T-helper 2 cell treated with Interferon-gamma antibody and Interleukin-4, amounts not matched to agents 5 μg/mL and 100 μg/mL, for 36 hours (primary cell): ENCODE results near the gene LINGO3.

Experiments used
- DNase-seq: peaks from one replicate; pipeline ENCODE4 v3.0.0; 2021; ENCODE audit warnings: low spot score
- H3K27ac Mint-ChIP-seq: one replicate; pipeline ENCODE4 v1.8.0; 2021; ENCODE audit warnings: mild to moderate bottlenecking, mixed read lengths
- H3K27me3 Mint-ChIP-seq: one replicate; pipeline ENCODE4 v1.8.0; 2021; ENCODE audit warnings: low read depth, mixed read lengths
- H3K36me3 Mint-ChIP-seq: one replicate; pipeline ENCODE4 v1.8.0; 2021; ENCODE audit warnings: low read depth, mixed read lengths
- H3K4me1 Mint-ChIP-seq: one replicate; pipeline ENCODE4 v1.8.0; 2021; ENCODE audit warnings: low read depth, mixed read lengths
- H3K4me3 Mint-ChIP-seq: one replicate; pipeline ENCODE4 v1.8.0; 2022; ENCODE audit warnings: mild to moderate bottlenecking, moderate library complexity, mixed read lengths
- H3K9me3 Mint-ChIP-seq: one replicate; pipeline ENCODE4 v1.8.0; 2021; ENCODE audit warnings: mixed read lengths

The LINGO3 gene

DNA sequence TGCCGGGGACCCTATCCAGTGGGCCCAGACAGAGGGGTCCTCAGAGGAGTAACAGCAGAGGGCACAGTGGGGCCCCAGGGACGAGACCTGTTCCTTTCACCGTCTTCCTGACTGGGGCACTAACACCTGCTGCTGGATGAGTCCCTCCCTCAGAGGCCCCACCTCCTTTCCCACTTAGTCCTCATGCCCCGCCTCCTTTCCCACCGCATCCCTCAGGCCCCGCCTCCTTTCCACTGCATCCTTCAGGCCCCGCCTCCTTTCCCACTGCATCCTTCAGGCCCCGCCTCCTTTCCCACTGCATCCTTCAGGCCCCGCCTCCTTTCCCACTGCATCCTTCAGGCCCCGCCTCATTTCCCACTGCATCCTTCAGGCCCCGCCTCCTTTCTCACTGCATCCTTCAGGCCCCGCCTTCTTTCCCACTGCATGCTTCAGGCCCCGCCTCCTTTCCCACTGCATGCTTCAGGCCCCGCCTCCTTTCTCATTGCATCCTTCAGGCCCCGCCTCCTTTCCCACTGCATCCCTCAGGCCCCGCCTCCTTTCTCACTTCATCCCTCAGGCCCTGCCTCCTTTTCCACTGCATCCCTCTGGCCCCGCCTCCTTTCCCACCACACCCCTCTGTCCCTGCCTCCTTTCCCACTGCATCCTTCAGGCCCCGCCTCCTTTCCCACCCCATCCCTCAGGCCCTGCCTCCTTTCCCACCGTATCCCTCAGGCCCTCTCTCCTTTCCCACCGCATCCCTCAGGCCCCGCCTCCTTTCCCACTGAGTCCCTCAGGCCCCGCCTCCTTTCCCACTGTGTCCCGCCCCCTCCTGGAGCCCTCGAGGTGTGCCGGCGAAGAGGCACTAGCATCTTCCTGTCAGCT is 27.3 kb upstream of the LINGO3 start:
- Mint-ChIP-seq H3K27ac (peak overlapping the region; percentile 73), H3K4me1 (peaks cover 8% of the 10 kb centered on the region), H3K4me3 (no peak overlapping the region), H3K36me3 (peaks cover 11% of the 10 kb centered on the region), H3K27me3 (no peaks in the 10 kb centered on the region), H3K9me3 (peaks cover 9% of the 10 kb centered on the region)
- no peak for DNase-seq

DNA sequence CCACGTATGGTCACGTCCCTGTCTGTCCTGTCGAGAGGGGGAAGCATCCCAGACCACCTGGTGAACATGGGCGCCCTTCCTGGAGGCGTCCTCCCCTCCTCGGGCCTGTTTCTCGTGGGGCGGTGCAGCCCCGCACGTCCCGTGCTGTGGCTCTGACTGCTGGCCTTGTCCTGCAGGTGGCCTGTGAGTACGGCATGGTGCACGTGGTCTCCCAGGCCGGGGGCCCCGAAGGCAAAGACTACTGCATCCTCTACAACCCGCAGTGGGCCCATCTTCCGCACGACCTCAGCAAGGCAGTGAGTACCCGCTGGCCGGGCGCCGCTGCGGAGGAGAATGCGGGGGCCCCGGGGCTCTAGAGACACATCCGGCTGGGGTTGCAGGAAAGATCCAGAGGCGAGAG is 26.5 kb upstream of the LINGO3 start:
- Mint-ChIP-seq H3K9me3 (peaks cover 9% of the 10 kb centered on the region), H3K27me3 (no peaks in the 10 kb centered on the region), H3K4me3 (no peak overlapping the region), H3K27ac (no peak overlapping the region), H3K4me1 (peaks cover 14% of the 10 kb centered on the region), H3K36me3 (peaks cover 13% of the 10 kb centered on the region)
- no peak for DNase-seq

DNA sequence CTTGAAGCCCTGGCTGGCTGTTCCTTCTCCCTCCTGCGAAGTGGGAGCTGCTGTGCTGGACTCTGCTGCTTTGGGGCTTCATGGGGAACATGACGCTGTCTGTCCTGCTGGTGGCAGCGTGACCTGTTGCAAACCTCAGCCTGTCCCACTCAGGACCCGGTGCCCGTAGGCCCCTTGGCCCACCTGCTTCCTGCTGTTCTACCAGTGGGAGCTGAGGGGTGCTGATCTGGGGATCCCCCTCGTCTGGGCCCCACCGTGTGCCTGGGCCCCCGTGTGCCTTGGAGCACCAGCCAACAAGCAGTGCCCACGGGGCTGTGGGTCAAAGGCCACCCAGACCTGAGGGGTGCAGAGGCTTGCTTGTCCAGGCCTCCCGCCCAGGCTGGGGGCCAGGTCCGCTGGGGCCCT is 25.9 kb upstream of the LINGO3 start:
- DNase-seq = no peak
- Mint-ChIP-seq H3K4me3 (no peak overlapping the region), H3K4me1 (peaks cover 18% of the 10 kb centered on the region), H3K36me3 (peaks cover 16% of the 10 kb centered on the region), H3K27ac (no peak overlapping the region), H3K9me3 (peaks cover 9% of the 10 kb centered on the region), H3K27me3 (no peaks in the 10 kb centered on the region)

DNA sequence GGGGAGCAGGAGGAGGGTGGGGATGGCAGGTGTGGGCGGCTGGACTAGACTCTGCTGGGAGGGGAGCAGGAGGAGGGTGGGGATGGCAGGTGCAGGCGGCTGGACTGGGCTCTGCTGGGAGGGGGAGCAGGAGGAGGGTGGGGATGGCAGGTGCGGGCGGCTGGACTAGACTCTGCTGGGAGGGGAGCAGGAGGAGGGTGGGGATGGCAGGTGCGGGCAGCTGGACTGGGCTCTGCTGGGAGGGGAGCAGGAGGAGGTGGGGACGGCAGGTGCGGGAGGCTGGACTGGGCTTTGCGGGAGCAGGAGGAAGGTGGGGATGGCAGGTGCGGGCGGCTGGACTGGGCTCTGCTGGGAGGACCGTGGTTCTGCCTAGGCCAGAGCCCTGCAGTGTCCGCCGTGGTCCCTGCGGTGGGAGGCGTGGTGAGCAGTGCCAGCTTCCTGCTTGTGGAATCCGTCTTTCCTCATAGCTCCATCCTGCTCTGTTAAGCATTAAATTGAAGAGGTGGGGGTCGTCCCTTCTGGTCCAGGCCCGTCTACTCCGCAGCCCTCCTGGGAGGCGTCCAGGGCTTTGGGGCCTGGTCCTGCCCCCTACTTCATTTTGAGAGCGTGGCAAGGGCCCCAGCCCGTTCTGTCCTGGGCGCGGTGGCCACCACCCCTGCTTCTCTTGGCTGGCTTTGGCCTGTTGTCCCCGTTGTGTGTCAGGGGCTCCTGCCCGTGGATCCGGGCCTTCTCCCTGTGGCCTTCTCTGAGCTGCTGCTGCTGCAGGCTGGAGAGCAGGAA is 25.3 kb upstream of the LINGO3 start:
- H3K4me3 Mint-ChIP-seq = no peak overlapping the region
- peaks cover 18% of the 10 kb centered on the region for H3K36me3 Mint-ChIP-seq
- peak overlapping the region; percentile 9 for H3K27ac Mint-ChIP-seq
- peaks cover 19% of the 10 kb centered on the region for H3K4me1 Mint-ChIP-seq
- H3K9me3 Mint-ChIP-seq = peaks cover 9% of the 10 kb centered on the region
- DNase-seq = no peak
- no peaks in the 10 kb centered on the region for H3K27me3 Mint-ChIP-seq

DNA sequence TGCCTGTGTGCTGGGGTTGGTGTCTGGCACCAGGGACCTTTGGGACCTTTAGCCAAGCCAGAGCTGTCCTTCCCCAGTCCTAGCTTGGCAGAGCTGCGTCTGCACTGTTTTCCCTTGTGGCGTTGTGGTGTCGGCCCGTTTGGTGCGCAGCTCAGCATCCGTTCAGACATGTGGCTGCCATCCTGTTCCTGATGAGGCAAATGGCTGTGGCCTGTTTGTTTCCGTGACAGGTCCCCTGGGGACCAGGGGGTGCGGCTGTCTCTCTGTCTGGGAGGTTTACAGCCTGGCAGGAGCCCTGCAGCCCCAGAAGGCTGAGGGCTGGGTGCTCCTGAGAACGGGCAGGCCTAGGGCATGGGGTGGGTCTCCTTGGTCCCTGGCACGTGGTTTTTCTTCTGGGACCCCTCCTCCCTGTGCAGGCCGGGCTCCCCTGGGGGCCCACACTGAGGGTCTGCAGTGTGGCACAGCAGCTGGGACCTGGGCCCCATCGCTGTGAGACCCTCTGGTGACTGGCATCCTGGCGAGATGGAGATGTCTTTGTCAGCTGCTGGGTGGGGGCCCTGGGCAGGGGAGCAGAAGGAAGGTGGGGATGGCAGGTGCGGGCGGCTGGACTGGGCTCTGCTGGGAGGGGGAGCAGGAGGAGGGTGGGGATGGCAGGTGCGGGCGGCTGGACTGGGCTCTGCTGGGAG is 24.5 kb upstream of the LINGO3 start:
- no peaks in the 10 kb centered on the region for H3K27me3 Mint-ChIP-seq
- peaks cover 23% of the 10 kb centered on the region for H3K4me1 Mint-ChIP-seq
- peak overlapping the region; percentile 79 for H3K27ac Mint-ChIP-seq
- DNase-seq = no peak
- peaks cover 22% of the 10 kb centered on the region for H3K36me3 Mint-ChIP-seq
- peaks cover 9% of the 10 kb centered on the region for H3K9me3 Mint-ChIP-seq
- H3K4me3 Mint-ChIP-seq = peak overlapping the region; percentile 27

DNA sequence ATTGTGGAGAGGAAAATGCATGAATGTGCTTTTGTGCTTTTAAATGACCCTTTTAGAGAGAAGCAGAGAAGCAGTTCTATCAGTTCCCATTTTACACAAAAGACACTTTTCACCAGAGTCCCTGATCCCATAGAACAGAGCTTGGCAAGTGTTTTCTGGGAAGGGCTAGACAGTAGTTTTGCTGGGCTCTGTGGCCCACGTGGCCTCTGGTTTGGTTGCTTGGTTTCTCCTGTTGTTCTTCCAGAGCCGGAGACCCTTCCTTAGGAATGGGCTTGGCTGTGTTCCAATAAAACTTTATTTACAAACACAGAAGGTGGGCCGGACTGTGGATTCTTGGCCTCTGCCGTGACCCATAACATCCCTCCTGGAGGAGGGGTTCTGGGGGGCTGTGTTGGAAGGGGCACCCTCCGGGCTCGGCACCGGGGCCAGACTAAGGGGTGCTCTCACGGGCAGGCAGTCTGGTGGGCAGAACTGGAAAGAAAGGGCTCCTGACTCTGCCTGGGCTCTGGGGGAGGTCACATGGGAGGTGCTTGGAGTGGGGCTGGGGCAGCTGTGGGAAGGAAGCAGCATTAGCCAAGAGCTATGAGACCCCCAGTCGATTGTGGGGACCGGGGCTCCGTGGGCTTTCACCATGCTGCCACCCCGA is 23.8 kb upstream of the LINGO3 start:
- Mint-ChIP-seq H3K27ac (peak overlapping the region; percentile 79), H3K36me3 (peaks cover 26% of the 10 kb centered on the region), H3K27me3 (no peaks in the 10 kb centered on the region), H3K4me3 (peak overlapping the region; percentile 36), H3K9me3 (peaks cover 9% of the 10 kb centered on the region), H3K4me1 (peaks cover 27% of the 10 kb centered on the region)
- DNase-seq = no peak

DNA sequence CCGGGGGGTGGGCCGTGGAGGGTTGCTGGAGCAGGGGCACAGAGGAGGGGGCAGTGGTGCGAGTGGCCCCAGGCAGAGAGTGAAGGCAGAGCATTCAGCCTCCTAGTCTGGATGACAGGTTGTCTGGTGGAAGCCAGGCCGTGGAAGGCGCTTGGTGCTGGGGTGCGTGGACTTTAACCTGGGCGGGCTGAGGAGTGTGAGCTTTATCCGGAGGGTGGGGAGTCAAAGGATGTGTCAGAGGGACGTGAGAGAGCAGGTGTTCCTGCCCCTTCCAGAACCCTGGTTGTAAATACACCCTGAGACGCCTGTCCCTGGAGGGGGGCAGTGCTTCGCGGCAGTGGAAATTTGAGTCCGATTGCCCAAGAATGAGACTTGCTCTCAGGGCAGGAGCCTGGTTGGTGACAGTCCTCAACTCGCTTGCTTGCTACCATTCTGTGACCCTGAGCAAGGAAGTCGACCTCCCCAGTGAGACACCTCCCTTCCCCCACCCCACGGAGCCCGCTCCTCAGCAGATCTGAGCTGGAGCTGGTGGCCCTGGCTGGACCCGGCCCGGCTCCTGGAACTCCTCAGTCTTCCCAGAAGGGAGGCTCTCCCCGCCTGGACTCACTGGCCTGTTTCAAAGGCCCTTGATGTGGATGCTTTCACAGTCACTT is 22.8 kb upstream of the LINGO3 start:
- Mint-ChIP-seq H3K27me3 (no peaks in the 10 kb centered on the region), H3K9me3 (peaks cover 2% of the 10 kb centered on the region), H3K27ac (peak overlapping the region; percentile 64), H3K4me3 (peak overlapping the region; percentile 39), H3K36me3 (peaks cover 26% of the 10 kb centered on the region), H3K4me1 (peaks cover 30% of the 10 kb centered on the region)
- DNase-seq = no peak

DNA sequence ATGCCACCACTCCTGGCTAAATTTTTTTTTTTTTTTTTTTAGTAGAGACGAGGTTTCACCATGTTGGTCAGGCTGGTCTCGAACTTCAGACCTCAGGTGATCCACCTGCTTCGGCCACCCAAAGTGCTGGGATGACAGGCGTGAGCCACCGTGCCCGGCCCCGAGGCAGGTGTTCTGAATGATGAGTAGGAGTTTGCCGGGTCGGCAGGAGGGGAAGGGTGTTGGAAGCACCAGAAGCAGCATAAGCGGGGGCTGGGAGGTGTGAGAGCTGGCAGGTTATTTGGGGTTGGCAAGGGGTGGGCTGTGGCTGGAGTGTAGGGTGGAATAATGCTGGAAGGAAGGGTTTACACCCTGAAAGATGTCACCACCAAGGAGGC is 22.3 kb upstream of the LINGO3 start:
- DNase-seq = no peak
- Mint-ChIP-seq H3K27ac (peak overlapping the region; percentile 64), H3K9me3 (no peaks in the 10 kb centered on the region), H3K27me3 (no peaks in the 10 kb centered on the region), H3K4me1 (peaks cover 32% of the 10 kb centered on the region), H3K36me3 (peaks cover 26% of the 10 kb centered on the region), H3K4me3 (peak overlapping the region; percentile 39)

DNA sequence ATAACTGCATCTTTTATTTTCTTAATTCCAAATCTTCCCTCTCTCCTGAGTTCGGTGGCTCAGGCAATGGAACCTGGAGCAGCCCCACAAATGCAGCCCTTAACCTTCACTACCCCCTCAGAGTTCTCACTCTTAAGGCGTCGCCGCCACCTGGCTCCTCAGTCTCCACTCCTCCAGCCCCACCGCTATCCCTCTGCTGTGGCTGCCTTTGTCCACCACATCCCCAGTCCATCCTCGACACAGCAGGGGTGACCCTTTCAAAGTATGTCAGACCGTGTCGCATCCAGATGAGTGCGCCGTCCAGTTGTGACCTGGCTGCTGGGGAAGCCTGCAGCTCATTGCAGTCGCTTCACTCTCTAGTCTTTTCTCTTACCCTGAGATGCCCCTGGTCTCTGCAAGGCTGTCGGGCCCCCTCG is 21.6 kb upstream of the LINGO3 start:
- Mint-ChIP-seq H3K27ac (peak overlapping the region; percentile 88), H3K36me3 (peaks cover 28% of the 10 kb centered on the region), H3K9me3 (no peaks in the 10 kb centered on the region), H3K4me1 (peaks cover 34% of the 10 kb centered on the region), H3K4me3 (peak overlapping the region; percentile 83), H3K27me3 (no peaks in the 10 kb centered on the region)
- no peak for DNase-seq

DNA sequence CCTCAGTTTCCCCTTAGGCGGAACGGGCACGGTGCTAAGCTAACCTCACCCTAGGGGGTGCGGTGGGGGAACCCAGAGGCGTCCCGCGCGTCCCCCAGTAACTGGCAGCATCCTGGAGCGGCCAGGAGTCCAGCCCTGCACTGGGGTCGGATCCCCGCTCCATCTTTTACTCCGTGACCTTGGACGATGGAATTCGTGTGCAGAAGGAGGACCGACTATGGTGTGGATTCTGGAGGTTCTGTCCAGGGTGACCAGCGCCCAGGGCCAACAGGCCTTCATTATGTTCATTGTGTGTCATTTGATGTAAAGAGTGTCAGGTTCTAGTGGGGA is 21.2 kb upstream of the LINGO3 start:
- no peaks in the 10 kb centered on the region for H3K9me3 Mint-ChIP-seq
- H3K4me3 Mint-ChIP-seq = peak overlapping the region; percentile 83
- peaks cover 35% of the 10 kb centered on the region for H3K4me1 Mint-ChIP-seq
- peak overlapping the region; percentile 88 for H3K27ac Mint-ChIP-seq
- peaks cover 28% of the 10 kb centered on the region for H3K36me3 Mint-ChIP-seq
- DNase-seq = no peak
- no peaks in the 10 kb centered on the region for H3K27me3 Mint-ChIP-seq

DNA sequence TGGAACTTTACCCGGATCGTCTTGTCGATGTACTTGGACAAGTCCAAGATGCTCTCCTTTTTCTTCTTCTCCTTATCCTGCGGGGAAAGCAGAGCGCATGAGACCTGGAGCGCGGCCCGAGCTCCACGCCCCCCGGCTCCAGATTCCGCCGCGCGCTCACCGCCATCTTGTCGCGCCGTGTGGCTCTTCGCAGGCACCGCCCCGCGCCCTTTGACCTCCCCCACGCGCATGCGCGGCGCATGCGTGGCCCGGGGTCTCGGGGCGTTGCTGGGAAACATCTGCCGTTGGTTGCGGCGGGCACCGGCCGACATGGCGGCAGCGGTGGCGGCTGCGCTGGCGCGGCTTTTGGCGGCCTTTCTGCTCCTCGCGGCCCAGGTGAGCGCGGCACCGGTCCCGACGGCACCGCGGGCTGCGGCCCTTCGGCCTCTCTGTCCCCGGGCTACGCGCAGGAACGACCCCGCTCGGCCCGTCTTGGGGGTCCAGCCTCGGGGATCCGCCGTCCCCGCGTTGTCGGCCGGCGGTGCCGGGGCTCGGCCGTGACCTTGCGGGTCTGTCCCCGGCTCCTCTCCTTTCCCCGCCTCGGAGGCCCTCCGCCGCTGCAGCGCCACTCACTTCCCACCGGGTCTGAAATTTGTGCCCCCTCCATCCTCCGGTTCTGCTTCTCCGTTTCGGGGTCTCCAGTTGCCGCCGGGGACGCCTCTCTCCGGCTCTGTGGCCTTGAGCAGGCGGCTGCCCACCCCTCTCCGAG is 20.6 kb upstream of the LINGO3 start, which contains the start of the genes LSM7 and SPPL2B:
TSS of gene LSM7 (minus strand) at position 186 of the 748 bp plus-strand sequence. CDS start at position 166, 20 bp downstream.
TSS of gene SPPL2B (plus strand) at position 284 of the 748 bp plus-strand sequence. CDS start at position 310, 26 bp downstream.
- H3K27me3 Mint-ChIP-seq = no peaks in the 10 kb centered on the region
- H3K4me3 Mint-ChIP-seq = peak within 1 kb of the TSS; percentile 99
- H3K4me1 Mint-ChIP-seq = peaks cover 35% of the 10 kb centered on the region
- DNase-seq = peak; percentile 92
- H3K9me3 Mint-ChIP-seq = no peaks in the 10 kb centered on the region
- peaks cover 28% of the 10 kb centered on the region for H3K36me3 Mint-ChIP-seq
- H3K27ac Mint-ChIP-seq = peak within 1 kb of the TSS; percentile 99

DNA sequence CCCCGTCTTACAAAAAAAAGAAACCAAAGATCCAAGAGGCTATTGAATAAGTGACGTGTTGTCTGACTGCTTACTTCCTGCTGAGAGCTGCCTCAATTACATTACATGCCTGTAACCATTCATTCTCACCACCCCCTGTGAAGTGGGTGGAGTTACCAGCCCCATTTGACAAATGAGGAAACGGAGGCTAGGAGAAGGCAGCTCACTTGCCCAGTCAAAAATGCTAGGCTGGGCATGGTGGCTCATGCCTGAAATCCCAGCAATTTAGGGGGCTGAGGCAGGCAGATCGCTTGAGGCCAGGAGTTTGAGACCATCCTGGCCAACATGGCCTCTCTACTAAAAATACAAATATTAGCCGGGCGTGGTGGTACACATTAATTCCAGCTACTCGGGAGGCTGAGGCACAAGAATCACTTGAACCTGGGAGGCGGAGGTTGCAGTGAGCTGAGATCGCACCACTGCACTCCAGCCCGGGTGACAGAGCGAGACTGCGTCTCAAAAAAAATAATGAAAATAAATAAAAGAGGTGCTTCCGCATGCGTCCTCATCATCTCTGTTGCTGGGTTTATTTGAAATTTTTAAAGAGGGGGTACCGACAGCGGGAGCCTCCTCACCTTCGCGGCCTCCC is 19.9 kb upstream of the LINGO3 start:
- Mint-ChIP-seq H3K27ac (peak overlapping the region; percentile 99), H3K27me3 (no peaks in the 10 kb centered on the region), H3K4me3 (peak overlapping the region; percentile 99), H3K36me3 (peaks cover 30% of the 10 kb centered on the region), H3K9me3 (no peaks in the 10 kb centered on the region), H3K4me1 (peaks cover 35% of the 10 kb centered on the region)
- peak; percentile 69 for DNase-seq
